PC-3 (cell line): ENCODE measurements around the gene SLC30A10. TPM values are rescaled to one million over a fixed set of nuclear protein-coding genes. Genes with fewer than 3 reads are reported as not detected.

Source experiments
- ATAC-seq: fragments of 200-7000 bp; cut with Tn5 transposase; 2 replicates; pipeline ENCODE4 v1.9.1; 2020; ENCODE audit warnings: mild to moderate bottlenecking, moderate library complexity
- BruUV-seq: library from RNA; stranded (reverse); fragments of 400-500 nt; replicated peaks from 2 replicates; lab custom pipeline; 2021; lab: Mats Ljungman, UMichigan
- CTCF ChIA-PET: fragments of 300-600 bp; sonication (Branson Sonifier 250); formaldehyde crosslinking; loops from one replicate; lab custom pipeline; 2022; ENCODE audit warnings: antibody characterized with exemption; lab: Charles Lee
- POLR2A ChIA-PET: fragments of 300-600 bp; sonication (Branson Sonifier 250); formaldehyde crosslinking; loops from one replicate; lab custom pipeline; 2022; ENCODE audit warnings: antibody characterized with exemption; ENCODE audit not compliant: unreplicated experiment; lab: Charles Lee
- DNase-seq: peaks from one replicate; pipeline ENCODE4 v3.0.0-alpha.2; 2015
- H2AFZ ChIP-seq: fragments of 300-600 bp; sonication (generic); 2 replicates; pipeline ENCODE4 v1.6.0; 2016; ENCODE audit warnings: antibody characterized with exemption, low read length
- H3F3A ChIP-seq: fragments of 300-600 bp; sonication (generic); one replicate; pipeline ENCODE4 v1.6.0; 2017; ENCODE audit warnings: antibody characterized with exemption, low read length, control low read depth, mild to moderate bottlenecking; ENCODE audit not compliant: unreplicated experiment
- H3K27ac ChIP-seq: fragments of 300-600 bp; sonication (generic); 2 replicates; pipeline ENCODE4 v1.5.1; 2016; ENCODE audit warnings: mild to moderate bottlenecking, low read length
- H3K27me3 ChIP-seq: fragments of 300-600 bp; sonication (generic); 2 replicates; pipeline ENCODE4 v1.6.1; 2016; ENCODE audit warnings: low read length, mixed read lengths
- H3K36me3 ChIP-seq: fragments of 300-600 bp; sonication (generic); 2 replicates; pipeline ENCODE4 v1.6.1; 2016; ENCODE audit warnings: low read depth, mixed run types, low read length, mixed read lengths
- H3K4me1 ChIP-seq: fragments of 300-600 bp; sonication (generic); 2 replicates; pipeline ENCODE4 v1.5.1; 2016; ENCODE audit warnings: low read length; ENCODE audit not compliant: insufficient read depth
- H3K4me2 ChIP-seq: fragments of 300-600 bp; sonication (generic); 2 replicates; pipeline ENCODE4 v1.6.0; 2016; ENCODE audit warnings: low read length
- H3K4me3 ChIP-seq: fragments of 300-600 bp; sonication (generic); 2 replicates; pipeline ENCODE4 v1.5.1; 2016; ENCODE audit warnings: mild to moderate bottlenecking, low read length, mixed read lengths
- H3K79me2 ChIP-seq: fragments of 300-600 bp; sonication (generic); 2 replicates; pipeline ENCODE4 v1.6.1; 2017; ENCODE audit warnings: low read length, mixed read lengths
- H3K9ac ChIP-seq: fragments of 300-600 bp; sonication (generic); 2 replicates; pipeline ENCODE4 v1.6.0; 2016; ENCODE audit warnings: mild to moderate bottlenecking, low read length
- H3K9me2 ChIP-seq: fragments of 300-600 bp; sonication (generic); replicated peaks from 2 replicates; pipeline ENCODE4 v1.6.1; 2016; ENCODE audit warnings: mixed run types, low read length, mixed read lengths
- H3K9me3 ChIP-seq: fragments of 300-600 bp; sonication (generic); 2 replicates; pipeline ENCODE4 v1.6.1; 2016; ENCODE audit warnings: low read length, mixed read lengths
- H4K20me1 ChIP-seq: fragments of 300-600 bp; sonication (generic); 2 replicates; pipeline ENCODE4 v1.6.1; 2016; ENCODE audit warnings: low read length, mixed read lengths
- EZH2 ChIP-seq: fragments of 300-600 bp; sonication (generic); IDR thresholded peaks from one replicate; pipeline ENCODE4 v1.6.1; 2017; ENCODE audit warnings: antibody characterized with exemption, mild to moderate bottlenecking, low read length; ENCODE audit not compliant: unreplicated experiment
- EZH2phosphoT487 ChIP-seq: fragments of 300-600 bp; sonication (generic); IDR thresholded peaks from 2 replicates; pipeline ENCODE4 v1.6.1; 2018; ENCODE audit warnings: mild to moderate bottlenecking, antibody characterized with exemption, low read length, borderline replicate concordance
- intact Hi-C: fragments of 100-400 bp; cut with micrococcal nuclease; formaldehyde crosslinking; loops from 2 replicates; pipeline ENCODE4 v1.9.0; 2023
- total RNA-seq: library from RNA; depleted of rRNA; stranded (reverse); fragments of >200 nt; gene quantifications from 2 replicates; pipeline ENCODE4 v1.2.3, GENCODE V29; 2014
- TF ChIP-seq, protein P1 (sequence below): fragments of 300-600 bp; sonication (generic); conservative IDR thresholded peaks from 2 replicates; pipeline ENCODE4 v1.5.1; 2017; ENCODE audit warnings: antibody characterized with exemption, low read depth, mild to moderate bottlenecking, low read length

The SLC30A10 gene
- total RNA-seq, 1 experiment from 2014 or later, result not detected

DNA sequence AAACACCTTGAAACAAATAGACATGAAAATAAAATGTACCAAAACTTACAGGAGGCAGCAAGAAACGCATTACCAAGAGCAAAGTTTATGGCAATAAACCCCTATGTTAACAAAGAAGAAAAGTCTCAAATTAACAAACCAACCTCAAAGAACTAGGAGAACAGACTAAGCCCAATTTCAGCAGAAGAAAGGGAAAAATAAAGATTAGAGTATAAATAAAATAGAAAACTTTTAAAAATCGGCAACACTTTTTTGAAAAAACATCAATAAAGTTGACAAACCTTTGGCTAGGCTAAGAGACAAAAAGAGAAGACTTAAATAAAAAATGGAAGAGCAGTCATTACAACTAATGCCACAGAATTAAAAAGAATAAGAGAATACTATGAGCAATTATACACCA is 42.7 kb downstream of the SLC30A10 start:
- DNase-seq (no peak), ATAC-seq (no peak)
- Histone ChIP-seq H4K20me1 (no peaks in the 10 kb centered on the region), H3K27ac (no peak overlapping the region), H2AFZ (no peak overlapping the region), H3K4me3 (no peak overlapping the region), H3K79me2 (no peaks in the 10 kb centered on the region), H3K9ac (no peak overlapping the region), H3K4me2 (no peak overlapping the region), H3K36me3 (no peaks in the 10 kb centered on the region), H3K4me1 (no peaks in the 10 kb centered on the region), H3K9me3 (no peaks in the 10 kb centered on the region), H3K9me2 (no peaks in the 10 kb centered on the region), H3K27me3 (peaks cover 65% of the 10 kb centered on the region), H3F3A (no peaks in the 10 kb centered on the region)
- CTCF ChIA-PET, result no interaction called here
- POLR2A ChIA-PET, result no interaction called here
- no TSS peak for BruUV-seq
- peak; percentile 43 for TF ChIP-seq EZH2
- no peak for TF ChIP-seq EZH2phosphoT487
- intact Hi-C loops, result no loop called here

DNA sequence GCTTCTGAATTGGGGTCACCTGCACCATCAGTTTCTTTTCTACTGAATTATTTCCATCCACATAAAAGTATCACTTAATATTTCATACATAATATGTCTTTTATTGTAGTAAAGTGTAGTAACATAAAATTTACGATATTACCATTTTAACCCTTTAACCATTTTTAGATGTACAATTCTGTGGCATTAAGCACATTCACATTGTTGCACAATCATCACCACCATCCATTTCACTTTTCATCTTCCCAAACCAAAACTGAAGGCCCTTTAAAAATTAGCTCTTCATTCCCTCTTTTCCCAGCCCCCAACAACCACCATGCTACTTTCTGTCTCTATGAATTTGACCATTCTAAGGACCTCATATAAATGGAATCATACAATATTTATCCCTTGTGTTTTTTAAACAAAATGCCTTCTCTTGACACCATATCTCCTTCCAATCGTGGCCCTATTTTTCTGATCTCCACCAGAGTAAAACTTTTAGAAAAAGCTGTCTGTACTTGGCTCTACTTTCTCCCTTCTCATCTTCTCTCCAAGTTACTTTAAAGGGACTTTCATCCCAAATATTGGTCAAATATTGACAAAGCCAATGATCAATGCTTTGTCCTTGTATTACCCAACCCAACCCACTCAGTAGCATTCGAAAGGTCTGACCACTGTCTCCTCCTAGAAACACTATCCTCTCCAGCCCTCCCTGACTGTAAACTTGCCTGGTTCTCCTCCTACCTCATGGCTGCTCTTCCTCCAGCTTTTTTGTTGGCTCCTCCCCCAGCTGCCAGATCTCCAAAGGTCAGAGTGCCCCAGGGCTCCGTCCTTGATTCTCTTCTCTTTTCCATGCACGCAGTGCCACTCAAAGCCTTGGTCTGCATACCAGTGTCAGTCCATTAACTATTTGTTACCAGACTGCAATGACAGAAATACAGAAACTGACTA is 44.7 kb downstream of the SLC30A10 start:
- Histone ChIP-seq H3K27me3 (peaks cover 83% of the 10 kb centered on the region), H3F3A (no peaks in the 10 kb centered on the region), H4K20me1 (no peaks in the 10 kb centered on the region), H3K79me2 (no peaks in the 10 kb centered on the region), H3K4me1 (no peaks in the 10 kb centered on the region), H3K9me3 (no peaks in the 10 kb centered on the region), H3K36me3 (no peaks in the 10 kb centered on the region), H3K4me2 (no peak overlapping the region), H3K27ac (no peak overlapping the region), H3K4me3 (no peak overlapping the region), H3K9me2 (no peaks in the 10 kb centered on the region), H3K9ac (no peak overlapping the region), H2AFZ (no peak overlapping the region)
- intact Hi-C loops, result no loop called here
- POLR2A ChIA-PET, result no interaction called here
- DNase-seq (no peak), ATAC-seq (no peak)
- CTCF ChIA-PET, result no interaction called here
- TF ChIP-seq EZH2phosphoT487, result no peak
- TF ChIP-seq, protein P1, sequence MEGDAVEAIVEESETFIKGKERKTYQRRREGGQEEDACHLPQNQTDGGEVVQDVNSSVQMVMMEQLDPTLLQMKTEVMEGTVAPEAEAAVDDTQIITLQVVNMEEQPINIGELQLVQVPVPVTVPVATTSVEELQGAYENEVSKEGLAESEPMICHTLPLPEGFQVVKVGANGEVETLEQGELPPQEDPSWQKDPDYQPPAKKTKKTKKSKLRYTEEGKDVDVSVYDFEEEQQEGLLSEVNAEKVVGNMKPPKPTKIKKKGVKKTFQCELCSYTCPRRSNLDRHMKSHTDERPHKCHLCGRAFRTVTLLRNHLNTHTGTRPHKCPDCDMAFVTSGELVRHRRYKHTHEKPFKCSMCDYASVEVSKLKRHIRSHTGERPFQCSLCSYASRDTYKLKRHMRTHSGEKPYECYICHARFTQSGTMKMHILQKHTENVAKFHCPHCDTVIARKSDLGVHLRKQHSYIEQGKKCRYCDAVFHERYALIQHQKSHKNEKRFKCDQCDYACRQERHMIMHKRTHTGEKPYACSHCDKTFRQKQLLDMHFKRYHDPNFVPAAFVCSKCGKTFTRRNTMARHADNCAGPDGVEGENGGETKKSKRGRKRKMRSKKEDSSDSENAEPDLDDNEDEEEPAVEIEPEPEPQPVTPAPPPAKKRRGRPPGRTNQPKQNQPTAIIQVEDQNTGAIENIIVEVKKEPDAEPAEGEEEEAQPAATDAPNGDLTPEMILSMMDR, result no peak
- TF ChIP-seq EZH2, result no peak
- no TSS peak for BruUV-seq

DNA sequence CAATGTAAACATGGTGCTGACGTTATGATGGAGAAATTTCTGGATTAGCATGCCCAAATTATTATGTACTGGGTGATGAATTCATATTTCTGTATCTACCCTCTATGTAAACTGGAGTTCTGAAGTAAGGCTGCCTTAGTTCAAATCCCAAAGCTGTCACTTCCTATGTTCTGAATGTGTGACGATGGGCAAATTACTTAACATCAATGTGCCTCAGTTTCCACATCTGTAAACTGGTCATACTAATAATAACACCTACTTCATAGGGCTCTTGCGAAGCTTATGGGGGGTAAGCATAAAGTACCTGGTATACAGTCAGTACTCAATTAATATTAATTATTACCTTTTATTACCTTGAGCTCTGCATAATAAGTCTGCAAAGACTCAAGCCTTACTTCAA is 45.6 kb downstream of the SLC30A10 start:
- H4K20me1 ChIP-seq, result peaks cover under 1% of the 10 kb centered on the region; the same call in 1 of the 2 replicates
- CTCF ChIA-PET, result no interaction called here

More for the DNA sequence above, 45.6 kb downstream of the SLC30A10 start:
- Histone ChIP-seq H2AFZ (no peak overlapping the region), H3K4me3 (no peak overlapping the region), H3K79me2 (no peaks in the 10 kb centered on the region), H3K36me3 (no peaks in the 10 kb centered on the region), H3K4me2 (no peak overlapping the region), H3K9ac (no peak overlapping the region), H3K9me2 (no peaks in the 10 kb centered on the region), H3K9me3 (no peaks in the 10 kb centered on the region), H3K4me1 (no peaks in the 10 kb centered on the region), H3K27me3 (peaks cover 92% of the 10 kb centered on the region), H3F3A (no peaks in the 10 kb centered on the region), H3K27ac (no peak overlapping the region)
- POLR2A ChIA-PET, result no interaction called here
- DNase-seq (no peak), ATAC-seq (no peak)
- intact Hi-C loops, result no loop called here
- no TSS peak for BruUV-seq
- TF ChIP-seq EZH2phosphoT487, result no peak
